ENCODE results near the gene SPR.

DNA sequence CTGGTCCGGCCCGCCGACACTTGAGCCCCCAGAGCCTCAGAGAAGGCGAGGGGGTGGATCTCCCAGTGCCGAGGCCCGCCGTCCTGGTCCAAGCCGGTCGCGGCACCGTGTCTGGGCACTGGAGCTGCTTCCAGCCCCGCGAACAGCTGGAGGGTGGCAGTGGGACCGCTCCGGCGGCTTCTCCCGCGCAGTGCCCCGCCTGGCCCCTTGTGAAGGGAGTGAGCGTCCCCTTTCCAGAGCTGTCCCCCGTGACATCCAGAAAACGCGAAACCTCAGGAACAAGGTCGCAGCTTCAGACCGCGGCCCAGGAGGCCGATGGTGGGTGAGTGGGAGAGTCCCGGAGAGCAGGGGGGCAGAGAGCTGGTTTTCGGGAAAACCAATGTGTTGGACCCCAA is 29.5 kb downstream of the SPR start:
- TF ChIP-seq, protein P1, sequence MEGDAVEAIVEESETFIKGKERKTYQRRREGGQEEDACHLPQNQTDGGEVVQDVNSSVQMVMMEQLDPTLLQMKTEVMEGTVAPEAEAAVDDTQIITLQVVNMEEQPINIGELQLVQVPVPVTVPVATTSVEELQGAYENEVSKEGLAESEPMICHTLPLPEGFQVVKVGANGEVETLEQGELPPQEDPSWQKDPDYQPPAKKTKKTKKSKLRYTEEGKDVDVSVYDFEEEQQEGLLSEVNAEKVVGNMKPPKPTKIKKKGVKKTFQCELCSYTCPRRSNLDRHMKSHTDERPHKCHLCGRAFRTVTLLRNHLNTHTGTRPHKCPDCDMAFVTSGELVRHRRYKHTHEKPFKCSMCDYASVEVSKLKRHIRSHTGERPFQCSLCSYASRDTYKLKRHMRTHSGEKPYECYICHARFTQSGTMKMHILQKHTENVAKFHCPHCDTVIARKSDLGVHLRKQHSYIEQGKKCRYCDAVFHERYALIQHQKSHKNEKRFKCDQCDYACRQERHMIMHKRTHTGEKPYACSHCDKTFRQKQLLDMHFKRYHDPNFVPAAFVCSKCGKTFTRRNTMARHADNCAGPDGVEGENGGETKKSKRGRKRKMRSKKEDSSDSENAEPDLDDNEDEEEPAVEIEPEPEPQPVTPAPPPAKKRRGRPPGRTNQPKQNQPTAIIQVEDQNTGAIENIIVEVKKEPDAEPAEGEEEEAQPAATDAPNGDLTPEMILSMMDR (IDR thresholded peaks at IDR 0.05) = no peak
- no peak for TF ChIP-seq POLR2A (IDR thresholded peaks at IDR 0.05)

Measured in testis (tissue), 2 donors.